ENCODE results near the gene SEMA7A. TPM values are rescaled to one million over a fixed set of nuclear protein-coding genes. Genes with fewer than 3 reads are reported as not detected.

The SEMA7A gene
- total RNA-seq, 1 donor from 2014 or later, result 6.8 TPM

DNA sequence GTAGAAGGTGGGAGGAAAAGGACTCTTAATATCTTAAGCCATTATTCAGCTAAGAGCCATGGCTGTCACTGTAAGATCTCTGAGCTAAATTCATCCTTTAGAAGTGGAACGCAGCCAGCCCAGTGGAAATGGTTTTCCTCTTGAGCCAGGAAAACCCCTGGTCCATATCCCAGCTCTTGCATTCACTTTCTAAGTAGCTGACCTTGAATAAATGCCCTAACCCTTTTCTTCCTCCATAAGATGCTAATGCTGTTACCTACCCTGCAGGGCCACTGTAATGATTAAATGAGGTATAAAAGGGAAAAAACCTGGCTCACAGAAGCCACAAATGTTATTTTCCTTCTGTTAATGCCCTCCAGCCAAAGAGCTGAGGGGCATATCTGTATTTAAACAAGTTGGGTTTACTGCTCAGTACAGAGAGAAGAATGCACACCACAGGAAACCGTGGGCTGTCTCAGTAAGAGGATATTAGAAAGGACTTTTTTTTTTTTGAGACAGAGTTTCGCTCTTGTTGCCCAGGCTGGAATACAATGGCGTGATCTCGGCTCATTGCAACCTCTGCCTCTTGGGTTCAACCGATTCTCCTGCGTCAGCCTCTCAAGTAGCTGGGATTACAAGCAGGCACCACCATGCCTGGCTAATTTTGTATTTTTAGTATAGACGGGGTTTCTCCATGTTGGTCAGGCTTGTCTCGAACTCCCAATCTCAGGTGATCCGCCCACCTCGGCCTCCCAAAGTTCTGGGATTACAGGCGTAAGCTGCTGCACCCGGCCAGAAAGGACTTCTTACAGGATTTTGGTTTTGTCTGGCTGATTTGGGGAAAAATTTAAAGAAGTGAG lies 20.4 kb upstream of the SEMA7A start:
- intact Hi-C loops (cut with micrococcal nuclease), result no loop called here

DNA sequence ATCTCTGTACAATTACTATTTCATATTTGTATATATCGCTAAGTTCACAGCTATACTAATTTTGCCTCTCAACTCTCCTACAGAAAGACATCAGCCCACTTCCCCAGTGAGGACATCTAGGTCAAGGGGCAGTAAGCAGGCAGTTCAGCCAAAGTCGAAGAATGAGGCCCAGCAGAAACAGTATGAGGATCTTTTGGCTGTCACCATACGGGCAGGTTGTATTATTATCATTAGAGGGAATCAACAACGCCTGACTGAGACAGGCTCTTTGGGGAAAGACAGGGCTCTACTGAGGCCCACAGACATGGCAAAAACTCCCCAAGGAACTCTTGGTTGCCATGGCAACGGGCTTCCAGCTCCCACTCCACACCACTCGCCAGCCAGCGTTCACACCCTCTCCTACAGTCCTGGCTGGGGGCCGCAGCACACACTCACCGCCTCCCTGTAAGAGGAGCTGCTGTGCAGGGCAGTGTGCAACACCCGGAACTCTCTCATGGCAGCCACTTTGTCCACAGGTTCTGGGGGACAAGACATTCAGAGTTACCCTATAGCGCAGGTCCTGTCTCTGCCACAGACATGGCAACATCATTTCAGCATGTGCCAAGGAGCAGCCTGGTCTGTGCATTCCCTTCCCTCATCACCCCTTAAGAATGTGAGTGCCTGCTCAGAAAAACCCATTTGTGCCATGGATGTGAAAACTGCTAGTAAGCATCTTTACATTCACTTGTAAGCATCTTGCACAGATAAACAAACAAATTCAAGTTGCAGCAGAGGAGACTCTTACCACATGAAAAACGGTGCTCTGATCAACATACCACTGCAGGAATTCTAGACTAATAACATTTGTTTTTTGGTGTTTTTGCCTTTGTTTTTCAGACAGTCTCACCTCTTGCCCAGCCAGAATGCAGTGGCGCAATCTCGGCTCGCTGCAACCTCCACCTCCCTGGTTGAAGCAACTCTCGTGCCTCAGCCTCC lies 18.4 kb upstream of the SEMA7A start:
- intact Hi-C loops (cut with micrococcal nuclease), result no loop called here

DNA sequence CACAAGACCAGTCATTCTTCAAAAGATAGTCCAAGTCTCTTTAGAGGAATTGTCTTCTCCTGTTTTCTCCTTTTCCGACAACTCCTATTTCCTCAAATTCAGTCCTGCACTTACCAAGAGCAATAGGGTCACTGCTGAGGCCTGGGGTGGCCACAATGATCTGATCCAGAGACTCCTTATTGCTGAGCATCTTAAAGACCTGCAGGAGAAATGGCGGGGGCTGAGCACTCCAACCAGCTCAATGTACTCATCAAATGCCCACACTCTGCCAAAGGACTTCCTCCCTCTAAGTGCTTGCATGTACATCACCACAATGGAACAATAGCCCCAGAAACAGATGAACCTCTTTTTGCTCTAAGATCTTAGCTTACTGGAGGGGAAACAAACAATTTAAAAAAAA lies 17.6 kb upstream of the SEMA7A start:
- intact Hi-C loops (cut with micrococcal nuclease), result no loop called here

DNA sequence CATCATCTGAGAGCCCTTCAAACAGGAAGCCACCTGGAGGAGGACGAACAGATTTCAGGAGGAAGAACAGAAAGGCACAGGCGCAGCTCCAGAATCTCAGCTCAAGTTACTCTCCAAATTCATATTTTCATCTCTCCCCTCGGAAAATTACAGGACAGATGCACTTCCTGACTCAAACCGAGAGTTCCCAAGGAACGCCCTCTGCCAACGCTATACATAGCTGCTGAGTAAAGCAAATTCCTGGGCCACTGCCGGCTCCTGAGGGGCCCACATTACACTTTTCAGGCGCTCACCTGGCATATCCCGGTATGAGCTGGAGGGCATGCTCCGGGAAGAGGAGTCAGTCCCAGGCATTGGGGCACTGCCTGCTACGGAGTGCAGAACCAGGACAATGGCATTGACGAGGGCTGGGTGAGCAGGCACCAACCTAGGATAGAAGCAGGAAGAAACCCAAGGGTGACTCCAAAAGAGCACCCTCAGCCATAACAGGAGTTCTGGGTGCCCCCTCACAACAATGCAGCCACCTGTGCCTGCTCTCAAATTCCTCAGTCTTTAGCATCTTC lies 16.0 kb upstream of the SEMA7A start:
- intact Hi-C loops (cut with micrococcal nuclease), result no loop called here

DNA sequence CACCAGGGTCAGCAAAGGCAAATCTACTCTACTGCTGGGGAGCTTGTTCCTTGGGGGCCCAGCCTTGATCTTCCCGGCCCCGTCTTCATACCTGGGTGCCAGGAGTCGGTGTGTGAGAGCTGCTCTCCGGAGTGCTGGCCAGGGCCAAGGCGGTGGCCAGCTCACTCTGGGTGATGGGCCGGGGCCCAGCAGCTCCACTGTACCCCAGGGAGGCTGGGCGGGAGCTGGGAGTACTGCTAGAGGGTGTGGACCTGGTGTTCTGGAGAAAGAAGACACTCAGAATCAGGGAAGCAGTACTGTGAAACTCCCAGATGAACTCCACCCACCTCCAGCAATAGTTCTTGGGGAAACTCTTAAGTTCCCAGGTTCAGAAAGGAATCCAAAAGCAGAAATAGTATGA lies 15.3 kb upstream of the SEMA7A start:
- intact Hi-C loops (cut with micrococcal nuclease), result no loop called here

DNA sequence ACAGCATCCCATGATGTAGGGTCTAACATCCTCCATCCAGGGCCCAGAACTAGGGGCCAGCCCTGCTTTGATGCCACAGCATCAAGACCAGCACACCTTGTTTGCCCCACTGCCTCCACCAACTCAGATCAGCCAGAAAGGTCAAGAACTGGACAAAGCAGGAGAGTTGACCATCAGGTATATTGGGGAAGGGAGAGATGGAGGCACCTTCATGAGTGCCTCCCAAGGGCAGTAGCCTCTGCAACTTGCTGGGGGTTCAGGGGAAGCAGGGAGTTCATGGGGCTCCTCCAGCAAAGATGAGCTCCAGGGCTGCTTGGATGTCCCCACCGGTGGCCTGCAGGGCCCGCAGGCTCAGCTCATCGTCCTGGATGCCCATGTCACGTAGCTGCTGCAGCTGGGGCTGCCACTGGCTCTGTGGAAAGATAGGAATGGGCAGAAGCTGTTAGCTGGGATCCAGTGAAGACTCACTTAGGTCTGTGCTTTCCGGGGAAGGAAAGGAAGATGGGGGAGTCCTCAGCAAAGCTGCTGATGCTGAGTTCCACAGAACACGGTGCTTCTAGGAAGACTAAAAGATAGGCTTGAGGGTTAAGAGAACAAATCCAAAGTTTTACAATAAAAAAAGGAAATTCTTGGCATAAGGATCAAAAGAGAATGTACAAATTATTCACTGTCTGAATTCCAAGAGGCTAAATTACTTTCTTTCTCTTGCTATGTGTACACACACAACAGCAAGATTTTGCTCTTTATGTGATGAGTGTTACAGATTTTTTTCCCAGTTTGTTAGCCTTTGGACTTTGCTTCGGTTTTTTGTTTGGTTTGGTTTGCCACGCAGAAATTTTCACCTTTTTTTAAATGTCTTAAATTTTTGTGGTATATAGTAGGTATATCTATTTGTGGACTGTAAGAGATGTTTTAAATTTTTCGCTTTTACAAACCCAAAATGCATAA lies 12.3 kb upstream of the SEMA7A start:
- intact Hi-C loops (cut with micrococcal nuclease), result no loop called here

DNA sequence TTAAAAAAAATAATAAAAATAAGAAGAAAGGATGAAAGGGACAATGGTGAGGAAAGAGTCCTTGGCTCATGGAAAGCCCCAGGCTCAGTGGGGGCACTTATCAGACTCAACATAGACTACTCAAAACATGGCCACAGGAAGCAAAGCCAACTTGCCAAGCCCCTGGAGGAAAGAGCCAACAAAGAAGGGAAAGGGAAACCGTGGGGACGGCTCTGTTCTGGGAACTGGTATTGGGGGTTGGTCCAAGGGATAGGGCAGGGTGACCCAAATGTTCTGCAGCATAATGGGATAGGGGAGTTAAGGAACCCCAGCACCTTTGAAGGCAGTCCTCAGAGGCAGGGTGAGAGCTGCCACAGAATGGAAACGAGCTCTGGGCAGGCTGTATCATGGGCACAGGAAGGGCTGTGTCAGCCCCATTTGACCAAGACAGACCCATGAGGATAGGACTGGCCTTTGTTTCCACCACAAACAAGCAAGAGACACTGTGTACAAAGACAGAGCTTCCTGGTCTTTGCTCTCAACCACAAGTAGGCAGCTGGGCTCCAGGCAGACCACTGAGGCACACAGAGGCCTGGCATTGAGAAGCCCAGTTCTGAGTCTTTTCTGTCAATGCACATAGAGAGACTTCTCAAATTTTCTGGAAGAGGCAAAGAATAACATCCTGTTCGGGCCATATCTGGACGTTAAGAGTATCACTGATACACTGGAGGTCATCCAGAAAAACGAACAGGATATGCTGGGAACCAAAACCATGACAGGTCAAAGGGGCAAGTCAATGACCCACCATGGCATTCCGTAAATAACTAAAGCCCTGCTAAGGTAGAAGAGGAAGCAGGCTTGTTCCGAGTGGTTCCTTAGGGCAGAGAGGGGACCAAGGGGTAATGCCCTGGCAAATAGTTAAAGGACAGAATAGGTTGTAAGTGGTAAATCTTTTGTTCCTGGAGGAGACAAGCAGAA lies 10.6 kb upstream of the SEMA7A start:
- intact Hi-C loops (cut with micrococcal nuclease), result no loop called here

DNA sequence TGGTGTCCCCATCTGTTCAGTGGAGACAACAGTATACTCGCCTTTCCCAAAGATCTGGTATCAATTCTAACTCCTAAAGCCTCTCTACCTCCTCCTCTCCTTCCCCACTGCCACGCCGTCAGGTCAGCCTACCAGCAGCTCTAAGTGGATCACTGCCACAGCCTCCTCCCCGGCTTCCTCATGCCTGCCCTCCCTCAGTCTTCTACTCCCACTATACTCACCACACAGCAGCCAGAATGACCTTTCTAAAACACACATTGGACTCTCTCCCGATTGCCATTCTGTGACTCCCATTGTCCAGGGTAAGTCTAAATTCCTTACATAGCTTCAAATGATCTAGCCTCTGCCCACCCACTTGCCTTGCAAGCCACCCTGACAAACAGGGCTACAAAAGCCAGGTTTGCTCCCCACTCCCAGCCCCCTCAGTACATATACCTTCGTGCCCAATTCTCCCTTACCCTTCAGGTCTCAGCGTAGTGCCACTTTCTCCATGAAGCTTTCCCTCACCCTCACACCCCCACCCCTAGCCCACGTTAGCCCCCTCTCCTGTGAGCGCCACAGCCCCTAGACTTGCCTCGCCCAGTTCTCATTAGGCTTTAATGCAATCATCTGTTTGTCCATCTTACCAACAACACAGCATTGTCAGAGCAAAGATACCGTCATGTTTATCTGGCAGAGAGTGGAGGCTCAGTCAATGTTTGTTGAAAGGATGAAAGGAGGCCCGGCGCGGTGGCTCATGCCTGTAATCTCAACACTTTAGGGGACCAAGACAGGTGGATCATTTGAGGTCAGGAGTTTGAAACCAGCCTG lies 9.5 kb upstream of the SEMA7A start:
- intact Hi-C loops (cut with micrococcal nuclease), result no loop called here

DNA sequence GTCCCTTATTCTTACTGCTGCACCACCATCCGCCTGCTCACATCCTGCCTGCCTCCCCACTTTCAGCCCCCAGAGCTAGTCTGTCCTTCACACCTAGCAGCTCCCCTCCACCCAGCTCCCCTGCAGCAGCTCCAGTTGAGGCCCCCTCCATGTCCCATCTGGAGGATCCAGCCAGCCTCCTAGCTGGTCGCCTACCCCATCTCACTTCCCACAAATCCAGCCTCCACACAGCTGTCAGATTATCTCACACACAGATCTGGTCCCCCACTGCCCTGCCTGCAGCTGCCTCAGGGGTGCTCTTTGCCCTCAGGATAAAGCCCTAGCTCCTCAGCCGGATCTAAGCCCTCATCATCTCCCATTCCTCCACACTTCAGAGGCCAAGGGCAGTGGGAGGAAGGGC lies 8.8 kb upstream of the SEMA7A start:
- intact Hi-C loops (cut with micrococcal nuclease), result no loop called here

DNA sequence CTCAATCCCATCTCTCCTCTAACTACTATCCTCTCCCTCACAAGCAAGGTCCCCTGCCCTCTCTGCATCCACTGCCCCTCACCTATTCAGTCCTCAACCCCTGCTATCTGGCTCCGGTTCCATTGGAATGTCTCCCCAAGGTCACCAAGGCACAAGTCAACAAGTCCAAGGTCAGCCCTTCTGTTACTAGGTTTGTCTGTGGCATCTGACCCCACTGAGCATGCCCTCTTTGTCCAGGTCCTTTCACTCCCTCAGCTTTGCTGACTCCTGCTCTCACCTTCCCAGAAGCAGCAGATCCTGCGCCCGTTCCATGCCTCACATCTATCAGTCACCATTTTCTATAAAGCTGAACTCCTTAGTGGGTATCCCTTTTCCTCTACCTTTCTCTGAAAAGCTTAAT lies 8.3 kb upstream of the SEMA7A start:
- intact Hi-C loops (cut with micrococcal nuclease), result no loop called here

DNA sequence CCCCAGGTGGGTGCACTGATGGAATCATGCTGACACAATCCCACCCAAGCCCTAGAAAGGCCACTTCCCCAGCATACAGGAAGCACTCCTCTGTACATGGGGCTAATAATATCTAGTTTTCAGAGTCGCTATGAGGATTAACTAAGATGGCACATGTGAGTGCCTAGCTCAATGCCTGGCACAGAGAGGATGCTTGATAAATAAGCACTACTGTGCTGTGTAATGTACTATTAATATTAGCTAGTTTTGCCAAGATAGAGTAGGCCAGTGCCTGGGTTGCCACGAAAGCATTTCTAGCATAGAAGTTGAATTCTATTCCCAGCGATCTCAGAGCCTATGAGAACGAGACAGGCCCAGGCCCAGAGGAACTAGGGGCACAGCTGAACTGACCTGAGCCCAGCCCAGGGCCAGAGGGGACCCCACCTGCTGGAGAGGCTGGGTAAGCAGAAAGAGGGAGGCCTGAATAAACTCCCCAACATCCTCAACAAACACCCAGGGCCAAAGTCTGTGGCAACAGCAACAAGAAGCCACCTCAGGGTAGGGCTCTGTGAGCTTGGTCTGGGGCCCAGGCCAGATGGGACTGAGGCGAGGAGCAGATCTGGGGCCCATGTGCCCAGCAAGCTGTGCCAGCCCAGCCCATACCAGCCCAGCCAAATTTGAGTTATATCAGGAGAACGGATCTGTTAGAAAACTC lies 7.6 kb upstream of the SEMA7A start:
- intact Hi-C loops (cut with micrococcal nuclease), result no loop called here

DNA sequence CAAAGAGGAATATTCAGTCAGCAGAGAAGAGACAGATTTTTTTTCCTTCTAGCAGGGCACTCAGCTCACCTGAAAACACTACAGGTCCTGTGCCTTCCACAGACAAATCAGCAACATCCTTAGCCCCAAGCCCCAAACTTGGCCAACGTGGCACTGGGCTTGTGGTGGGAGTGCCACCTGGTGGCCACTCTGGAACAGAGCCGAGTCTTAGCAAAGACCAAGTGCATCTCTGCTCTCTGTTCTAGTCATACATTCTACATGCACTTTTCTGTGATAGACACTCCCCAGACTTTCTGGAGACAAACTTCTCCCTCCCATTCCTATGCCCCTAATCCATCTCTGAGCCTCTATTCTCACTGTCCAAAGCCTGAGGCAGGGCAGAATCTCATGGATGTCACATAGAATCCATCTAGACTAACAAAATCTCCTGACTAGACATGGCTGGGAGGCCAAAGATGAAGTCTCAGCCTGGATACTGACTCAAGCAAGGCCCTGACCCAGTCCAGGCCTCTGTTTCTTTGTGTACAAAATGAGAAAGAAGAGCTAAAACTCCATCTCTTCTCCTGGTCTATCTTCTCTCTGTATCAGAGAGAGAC lies 5.1 kb upstream of the SEMA7A start:
- intact Hi-C loops (cut with micrococcal nuclease), result loop anchor here (1.0 to 2.0 kb wide), 4 partner anchors 22 to 64 kb away; partner anchors contain the start of gene UBL7

DNA sequence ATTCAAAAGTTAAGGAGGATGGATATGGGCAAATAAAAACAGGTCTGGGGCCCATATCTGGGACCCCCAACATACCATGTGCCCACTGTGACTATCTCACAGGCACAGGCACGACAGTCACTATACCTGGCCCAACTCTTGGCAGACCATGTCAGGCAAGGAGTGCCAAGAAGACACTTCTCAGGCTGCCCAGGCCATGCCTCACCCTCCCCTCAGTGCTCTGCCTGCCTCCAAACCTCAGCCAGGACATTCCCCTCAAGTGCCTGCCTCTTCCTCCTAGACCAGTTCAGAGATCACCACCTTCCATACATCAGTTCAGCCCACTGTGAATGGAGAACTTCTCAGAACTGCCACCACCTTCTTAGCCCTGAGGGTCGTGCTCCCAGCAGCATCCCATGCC lies 4.4 kb upstream of the SEMA7A start:
- intact Hi-C loops (cut with micrococcal nuclease), result loop anchor here (1.0 to 2.0 kb wide), 4 partner anchors 23 to 63 kb away; partner anchors contain the start of gene UBL7

DNA sequence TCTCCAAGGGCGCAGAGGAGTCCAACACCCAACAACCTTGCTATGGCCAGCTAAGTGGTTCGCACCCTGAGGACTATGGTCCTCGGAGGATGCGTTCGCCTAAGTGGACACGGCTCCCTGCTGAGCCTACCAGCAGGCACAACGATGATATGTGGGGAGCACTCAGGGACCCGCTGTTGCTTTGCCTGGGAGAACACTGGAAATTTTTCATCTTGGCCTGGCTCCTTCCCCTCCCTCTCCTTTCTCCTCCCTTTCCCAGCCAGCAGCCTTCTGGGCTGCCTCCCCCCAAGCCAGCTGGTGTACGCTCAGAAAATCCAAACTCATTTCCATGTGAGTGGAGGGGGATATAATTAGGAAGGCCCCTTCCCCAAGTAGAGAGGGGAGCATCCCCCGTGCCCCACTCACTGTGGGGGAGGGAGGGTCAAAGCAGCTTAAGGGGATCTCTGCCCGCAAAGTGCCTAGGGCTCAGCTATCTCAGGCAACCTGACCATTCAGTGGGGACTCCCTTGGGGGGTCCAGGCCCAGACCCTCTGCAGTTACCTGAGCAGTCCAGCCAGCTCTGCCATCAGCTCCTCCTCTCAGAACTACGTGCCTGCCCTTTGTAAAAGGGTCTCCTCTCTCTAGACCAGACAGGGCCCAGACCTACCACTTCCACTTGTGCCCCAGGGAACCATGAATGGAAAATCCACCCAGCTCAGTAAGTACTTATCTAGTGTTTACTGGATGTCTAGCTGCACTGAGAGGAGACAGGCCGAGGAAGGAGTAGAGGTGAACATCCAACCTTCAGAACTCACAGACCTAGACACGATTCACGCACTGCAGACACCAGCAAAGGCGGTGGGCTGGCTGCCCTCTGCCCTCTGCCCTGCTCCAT lies 742 bp upstream of the SEMA7A start:
- intact Hi-C loops (cut with micrococcal nuclease), result no loop called here

DNA sequence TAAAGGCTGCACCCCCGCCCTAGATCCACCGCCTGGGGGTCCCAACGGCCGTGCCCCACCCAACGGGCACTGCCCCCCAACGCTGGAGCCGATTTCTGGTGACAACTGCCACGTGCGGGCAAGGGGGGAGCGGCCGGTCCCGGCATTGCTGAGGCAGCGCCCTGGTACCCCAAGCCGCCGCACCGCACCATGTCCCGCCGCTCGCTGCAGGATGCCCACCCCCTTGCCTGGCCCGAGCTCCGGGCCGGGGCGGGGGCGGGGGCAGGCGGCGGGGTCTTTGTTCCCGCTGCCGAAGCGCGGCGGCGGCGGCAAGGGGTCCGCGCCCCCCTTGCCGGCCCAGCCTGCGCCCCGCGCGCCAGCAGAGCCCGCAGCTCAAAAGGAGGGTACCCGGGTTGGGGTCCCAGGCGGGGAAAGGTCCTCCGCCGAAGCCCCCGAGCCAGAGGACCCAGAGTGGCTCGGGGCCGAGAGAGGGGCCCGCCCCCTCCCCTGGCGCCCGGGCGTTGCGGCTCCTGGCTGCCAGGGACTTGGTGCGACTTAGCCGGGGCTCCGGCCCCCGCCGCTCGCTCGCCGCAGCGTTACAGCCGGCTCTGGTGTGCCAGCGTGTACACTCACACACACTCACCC lies 678 bp downstream of the SEMA7A start:
- intact Hi-C loops (cut with micrococcal nuclease), result loop anchor here (1.0 kb wide), 1 partner anchor 33 kb away; no protein-coding TSS in a partner anchor
